Esophagus muscularis mucosa (tissue), 4 donors: ENCODE results near the gene INPP5A. TPM values are rescaled to one million over a fixed set of nuclear protein-coding genes. Genes with fewer than 3 reads are reported as not detected.

Experiments
- DNase-seq: peaks from one replicate; pipeline ENCODE4 v3.0.0-alpha.2; 2017; ENCODE audit errors: extremely low spot score
- H3K27ac ChIP-seq, 4 donors: fragments of 200-600 bp; sonication (generic); replicated peaks in 1 of 4; 1 replicate in 3 of 4; 2 replicates in 1 of 4; pipeline ENCODE4 v1.5.1; 2016 to 2019; ENCODE audit warnings: mild to moderate bottlenecking in 1 of 4
- H3K27me3 ChIP-seq, 4 donors: fragments of 200-600 bp; sonication (generic); one replicate each; pipeline versions ENCODE4 v1.5.1 to v1.6.0; 2016 to 2019
- H3K36me3 ChIP-seq, 4 donors: fragments of 200-600 bp; sonication (generic); one replicate each; pipeline ENCODE4 v1.5.1; 2016 to 2019
- H3K4me1 ChIP-seq, 4 donors: fragments of 200-600 bp; sonication (generic); one replicate each; pipeline ENCODE4 v1.5.1; 2016 to 2019
- H3K4me3 ChIP-seq, 4 donors: fragments of 200-600 bp; sonication (generic); 1 replicate in 2 of 4; 2 replicates in 2 of 4; pipeline ENCODE4 v1.5.1; 2016 to 2019; ENCODE audit warnings: mild to moderate bottlenecking in 4 of 4, moderate library complexity in 1 of 4
- H3K9me3 ChIP-seq, 4 donors: fragments of 200-600 bp; sonication (generic); 1 replicate in 3 of 4; 2 replicates in 1 of 4; pipeline ENCODE4 v1.5.1; 2016 to 2019
- CTCF ChIP-seq, 3 experiments: fragments of 200-600 bp in 2 of 3; fragments of 450-650 bp in 1 of 3; sonication (generic) in 2 of 3; IDR thresholded peaks; one replicate each; pipeline ENCODE4 v1.5.1; 2017 to 2019; ENCODE audit warnings: antibody characterized with exemption in 3 of 3, mild to moderate bottlenecking in 2 of 3, moderate library complexity in 1 of 3
- EP300 ChIP-seq: sonication (generic); formaldehyde crosslinking; IDR thresholded peaks from one replicate; pipeline ENCODE4 v1.6.1; 2017; ENCODE audit warnings: antibody characterized with exemption
- POLR2A ChIP-seq: fragments of 450-650 bp; IDR thresholded peaks from one replicate; pipeline ENCODE4 v1.6.1; 2017; ENCODE audit warnings: antibody characterized with exemption, moderate library complexity, mild to moderate bottlenecking, low read depth
- POLR2AphosphoS5 ChIP-seq, 2 donors: sonication (generic); formaldehyde crosslinking; IDR thresholded peaks; one replicate each; pipeline ENCODE4 v1.6.1; 2017; ENCODE audit warnings: antibody characterized with exemption in 2 of 2
- WGBS: methylation state at CpG from one replicate; pipeline ENCODE4 v1.1.5; 2018; 5-methylcytosine and 5-hydroxymethylcytosine counted together
- intact Hi-C: fragments of 100-400 bp; cut with DNase I; formaldehyde crosslinking; loops from one replicate; pipeline ENCODE4 v1.15.1; 2023
- total RNA-seq, 4 donors: library from RNA; depleted of rRNA; stranded (reverse); fragments of >200 nt; gene quantifications; one replicate each; pipeline versions ENCODE4 v1.1.0 to v1.2.1, GENCODE V29; 2016

The INPP5A gene
- total RNA-seq, 4 donors from 2014 or later, result 234 to 301 (median 245) TPM

- Histone ChIP-seq H3K36me3 (no peaks in the 10 kb centered on the region), H3K27ac (peak overlapping the region; percentile 92 to 98 (median 96)), H3K27me3 (no peaks in the 10 kb centered on the region), H3K4me3 (peak overlapping the region; percentile 4 to 23 (median 15)), H3K9me3 (no peaks in the 10 kb centered on the region), H3K4me1 (peaks cover 36 to 99% (median 95%) of the 10 kb centered on the region in 4 donors)
- WGBS, result 29% methylated on average over 19 of the region's 19 CpGs
- DNase-seq, result no peak
- intact Hi-C loops, result loop anchor here (1.0 to 5.0 kb wide), 3 partner anchors 100 to 179 kb away; partner anchors contain the start of gene INPP5A
- TF ChIP-seq POLR2A (no peak), CTCF (IDR thresholded peaks at IDR 0.05) (peak; percentile 74 to 82 (median 77))
Observed at GRCh38 chr10:132637477-132638129, 100.0 kb downstream of the INPP5A start.

- no peak for DNase-seq
- H3K4me1 ChIP-seq, result peaks cover 31 to 99% (median 95%) of the 10 kb centered on the region in 4 donors
- peak overlapping the region; percentile 45 to 98 (median 95) for H3K27ac ChIP-seq
- H3K36me3 ChIP-seq, result no peaks in the 10 kb centered on the region
- TF ChIP-seq EP300, result no peak
- TF ChIP-seq POLR2A, result no peak
- TF ChIP-seq POLR2AphosphoS5 (IDR thresholded peaks at IDR 0.05), result no peak
- no peak for TF ChIP-seq CTCF (IDR thresholded peaks at IDR 0.05)
- no peaks in the 10 kb centered on the region for H3K9me3 ChIP-seq
- WGBS, result 55% methylated on average over 8 of the region's 8 CpGs
- intact Hi-C loops, result loop anchor here (1.0 to 5.0 kb wide), 3 partner anchors 101 to 180 kb away; partner anchors contain the start of gene INPP5A
- H3K27me3 ChIP-seq, result no peaks in the 10 kb centered on the region
- peak overlapping the region in 2 of 4 donors; percentile 21 to 23 for H3K4me3 ChIP-seq
Observed at GRCh38 chr10:132638130-132638515, 100.5 kb downstream of the INPP5A start.

- H3K4me3 ChIP-seq, result no peak overlapping the region
- TF ChIP-seq POLR2AphosphoS5 (IDR thresholded peaks at IDR 0.05) (no peak), POLR2A (no peak), CTCF (IDR thresholded peaks at IDR 0.05) (no peak), EP300 (no peak)
- no peaks in the 10 kb centered on the region for H3K9me3 ChIP-seq
- peaks cover 28 to 99% (median 95%) of the 10 kb centered on the region in 4 donors for H3K4me1 ChIP-seq
- WGBS, result 63% methylated on average over 4 of the region's 4 CpGs
- no peak for DNase-seq
- H3K27me3 ChIP-seq, result no peaks in the 10 kb centered on the region
- intact Hi-C loops, result loop anchor here (5.0 kb wide), 2 partner anchors 102 to 132 kb away; partner anchors contain the start of gene INPP5A
- H3K36me3 ChIP-seq, result no peaks in the 10 kb centered on the region
- peak overlapping the region; percentile 79 to 98 (median 95) for H3K27ac ChIP-seq
Observed at GRCh38 chr10:132639470-132639869, 101.9 kb downstream of the INPP5A start.

- DNase-seq, result no peak
- no peaks in the 10 kb centered on the region for H3K36me3 ChIP-seq
- intact Hi-C loops, result loop anchor here (10.0 kb wide), 1 partner anchor 256 kb away; no protein-coding TSS in a partner anchor
- H3K9me3 ChIP-seq, result no peaks in the 10 kb centered on the region
- 84% methylated on average over 29 of the region's 29 CpGs for WGBS
- H3K4me3 ChIP-seq, result peak overlapping the region in 2 of 4 donors; percentile 5 to 9
- H3K27me3 ChIP-seq, result no peaks in the 10 kb centered on the region
- H3K27ac ChIP-seq, result peak overlapping the region; percentile 79 to 98 (median 95)
- H3K4me1 ChIP-seq, result peaks cover 35 to 100% (median 96%) of the 10 kb centered on the region in 4 donors
- no peak for TF ChIP-seq POLR2A
- TF ChIP-seq CTCF (IDR thresholded peaks at IDR 0.05), result no peak
- no peak for TF ChIP-seq POLR2AphosphoS5 (IDR thresholded peaks at IDR 0.05)
- no peak for TF ChIP-seq EP300
Observed at GRCh38 chr10:132640326-132641125, 102.9 kb downstream of the INPP5A start.
